ENCODE results near the gene KLHDC7A. TPM values are rescaled to one million over a fixed set of nuclear protein-coding genes. Genes with fewer than 3 reads are reported as not detected.

KLHDC7A gene
- total and polyA plus RNA-seq, 10 of the 15 experiments (the other 5 are each of a cell fraction or from before 2014, with no cell fraction given), result not detected

GRCh38 chr1:18484276-18484675 lies 3.5 kb downstream of the KLHDC7A start (continued):
- no peak for TF ChIP-seq ZSCAN29 (IDR thresholded peaks at IDR 0.05)
- TF ChIP-seq SMAD5 (IDR thresholded peaks at IDR 0.05; ENCODE audit: low read depth), result no peak
- no peak for TF ChIP-seq SREBF1 (IDR thresholded peaks at IDR 0.05; ENCODE audit: low read length)
- no peak for TF ChIP-seq STAT1 (conservative IDR thresholded peaks at IDR 0.05)
- TF ChIP-seq CBFB (IDR thresholded peaks at IDR 0.05; ENCODE audit: low read depth), result no peak
- no peak for TF ChIP-seq FOXK2 (IDR thresholded peaks at IDR 0.05)
- no peak for TF ChIP-seq POLR2A (IDR thresholded peaks at IDR 0.05; ENCODE audit: low read depth, low read length)
- TF ChIP-seq STAT3 (IDR thresholded peaks at IDR 0.05; ENCODE audit: low read depth, low read length), result no peak
- no peak for TF ChIP-seq ETV6 (conservative IDR thresholded peaks at IDR 0.05 in 1 of 2, IDR thresholded peaks at IDR 0.05 in 1 of 2; ENCODE audit: borderline replicate concordance in 1 of 2, low read depth in 1 of 2)

GRCh38 chr1:18484721-18485120 lies 4.0 kb downstream of the KLHDC7A start:
- H3K4me2 ChIP-seq (ENCODE audit: control insufficient read depth, insufficient read depth), result no peak overlapping the region
- POLR2A ChIA-PET, result no interaction called here
- RAD21 ChIA-PET (ENCODE audit: unreplicated experiment), result no interaction called here
- in situ Hi-C loops (cut with MboI), result no loop called here
- no peaks in the 10 kb centered on the region for H4K20me1 ChIP-seq (ENCODE audit: control insufficient read depth, insufficient read depth)
- no peak overlapping the region for H3K9ac ChIP-seq (ENCODE audit: control insufficient read depth, insufficient read depth, low read length)
- TF ChIP-seq CBX5 (IDR thresholded peaks at IDR 0.05; ENCODE audit: low read depth), result no peak
- no peak for TF ChIP-seq ATF2 (IDR thresholded peaks at IDR 0.05; ENCODE audit: low read length)
- 0% methylated on average over 2 of the region's 2 CpGs for WGBS (ENCODE audit: insufficient coverage, insufficient replicate concordance, low lambda C conversion rate, missing lambda C conversion rate)
- H3K9me3 ChIP-seq (replicated peaks; ENCODE audit: control insufficient read depth, insufficient read depth, low read length), result no peaks in the 10 kb centered on the region; the same call in 2 of the 3 replicates
- no peak for FAIRE-seq
- H3K27ac ChIP-seq (ENCODE audit: control insufficient read depth, insufficient read depth), result no peak overlapping the region
- no peak for DNase-seq (ENCODE audit: low read depth, low spot score)
- SMC1A ChIA-PET (ENCODE audit: uncharacterized antibody, unreplicated experiment), result no interaction called here
- CTCF ChIA-PET, result interaction anchor here (0.5 kb wide), 1 partner anchor 46 kb away, joined by 3 read pairs; no protein-coding TSS in a partner anchor
- no peak overlapping the region for H2AFZ ChIP-seq (ENCODE audit: control insufficient read depth, low read depth, low read length)
- H3K36me3 ChIP-seq (ENCODE audit: control insufficient read depth in 2 of 2, insufficient read depth in 2 of 2, low read length in 1 of 2), result no peaks in the 10 kb centered on the region
- no peaks in the 10 kb centered on the region; a peak in 1 of 4 replicates for H3K27me3 ChIP-seq (replicated peaks in 1 of 2; ENCODE audit: control insufficient read depth in 2 of 2, insufficient read depth in 2 of 2, low read length in 1 of 2)
- no TSS peak for BruUV-seq (replicated peaks)
- H3K79me2 ChIP-seq (ENCODE audit: control insufficient read depth, insufficient read depth, low read length), result no peaks in the 10 kb centered on the region
- intact Hi-C loops (cut with micrococcal nuclease; ENCODE audit: unreplicated experiment), result no loop called here
- no peak for ATAC-seq
- H3K4me3 ChIP-seq, result no peak overlapping the region
- H3K4me1 ChIP-seq (ENCODE audit: control insufficient read depth, insufficient read depth, low read length), result no peaks in the 10 kb centered on the region; the same call in 1 of the 2 replicates

Measured in GM12878 (cell line).